Suppressor macrophage treated with lipopolysaccharide for 1 hour (primary cell): ENCODE results near the gene ITCH.
"Not testable (repeated sequence)": the region's sequence is repeated elsewhere in the genome, so short reads cannot be mapped to it uniquely, and the experiment has no call there.

Source experiments
- DNase-seq, 3 donors: peaks; one replicate each; pipeline ENCODE4 v3.0.0-alpha.2; 2020 to 2022

ITCH gene

DNA sequence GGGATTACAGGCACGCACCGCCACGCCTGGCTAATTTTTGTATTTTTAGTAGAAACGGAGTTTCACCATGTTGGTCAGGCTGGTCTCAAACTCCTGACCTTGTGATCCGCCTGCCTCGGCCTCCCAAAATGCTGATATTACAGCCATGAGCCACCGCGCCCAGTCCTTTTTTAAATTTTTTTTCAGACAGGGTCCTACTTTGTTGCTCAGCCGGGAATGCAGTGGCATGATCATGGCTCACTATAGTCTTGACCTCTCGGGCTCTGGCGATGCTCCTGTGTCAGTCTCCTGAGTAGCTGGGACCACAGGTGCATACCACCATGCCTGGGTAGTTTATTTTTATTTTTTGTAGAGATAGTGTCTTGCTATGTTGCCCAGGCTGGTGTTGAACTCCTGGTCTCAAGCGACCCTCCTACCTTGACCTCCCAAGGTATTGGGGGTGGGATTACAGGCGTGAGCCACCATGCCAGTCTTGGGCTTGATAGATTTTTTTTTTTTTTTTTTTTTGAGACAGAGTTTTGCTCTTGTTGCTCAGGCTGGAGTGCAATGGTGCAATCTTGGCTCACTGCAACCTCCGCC is 19.9 kb downstream of the ITCH start:
- DNase-seq, result not testable (repeated sequence)

DNA sequence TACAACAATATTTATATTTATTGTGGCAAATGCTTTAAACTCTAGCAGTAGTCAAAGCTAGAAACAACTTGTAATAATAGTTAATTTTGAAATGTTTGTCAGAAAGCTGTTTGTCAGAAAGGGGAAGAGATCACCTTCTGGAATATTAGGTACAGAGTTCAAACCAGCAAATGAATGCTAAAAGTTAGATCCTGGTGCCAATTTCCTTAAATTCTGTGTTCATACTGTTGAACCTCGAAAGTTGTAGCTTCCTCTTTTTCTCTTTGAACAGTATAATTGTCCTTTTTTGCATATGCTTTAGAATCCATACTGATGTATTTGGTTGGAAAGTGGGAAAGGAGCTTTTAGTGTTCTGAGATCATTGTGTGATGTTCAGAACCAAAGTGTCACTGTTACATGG is 22.4 kb downstream of the ITCH start:
- DNase-seq, result peak; percentile 26 to 55 (median 48)

DNA sequence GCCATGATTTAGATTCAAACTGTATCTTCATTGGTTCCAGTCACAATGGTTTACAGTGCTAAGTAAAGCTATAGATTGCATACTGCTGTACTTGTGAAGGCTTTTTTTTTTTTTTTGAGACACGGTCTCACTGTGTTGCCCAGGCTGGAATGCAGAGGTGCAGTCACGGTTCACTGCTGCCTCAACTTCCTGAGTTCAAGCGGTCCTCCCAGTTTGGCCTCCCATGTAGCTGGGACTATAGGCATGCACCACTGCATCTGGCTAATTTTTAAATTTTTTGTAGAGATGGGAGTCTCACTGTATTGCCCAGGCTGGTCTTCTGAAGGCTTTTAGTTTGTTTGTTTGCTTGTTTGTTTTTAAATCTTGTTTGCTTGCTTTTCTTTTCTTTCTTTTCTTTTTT is 24.9 kb downstream of the ITCH start:
- no peak for DNase-seq

DNA sequence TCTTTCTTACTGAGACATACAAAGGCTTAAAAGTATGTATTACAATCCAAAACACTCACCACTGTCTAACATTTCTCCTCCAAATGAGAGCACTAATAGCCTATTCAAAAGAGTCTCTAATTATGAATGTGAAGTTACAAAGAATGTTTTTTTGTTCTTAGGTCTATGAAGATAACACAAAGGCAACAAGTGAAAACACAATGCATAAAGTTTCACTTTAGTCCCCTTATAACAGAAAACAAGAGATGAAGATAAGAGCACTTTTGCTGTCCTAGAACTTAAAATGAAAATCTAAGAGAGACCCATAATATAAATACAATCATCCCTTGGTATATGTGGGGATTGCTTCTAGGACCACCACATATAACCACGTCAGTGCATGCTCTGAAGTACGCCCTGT is 25.6 kb downstream of the ITCH start:
- DNase-seq, result no peak

DNA sequence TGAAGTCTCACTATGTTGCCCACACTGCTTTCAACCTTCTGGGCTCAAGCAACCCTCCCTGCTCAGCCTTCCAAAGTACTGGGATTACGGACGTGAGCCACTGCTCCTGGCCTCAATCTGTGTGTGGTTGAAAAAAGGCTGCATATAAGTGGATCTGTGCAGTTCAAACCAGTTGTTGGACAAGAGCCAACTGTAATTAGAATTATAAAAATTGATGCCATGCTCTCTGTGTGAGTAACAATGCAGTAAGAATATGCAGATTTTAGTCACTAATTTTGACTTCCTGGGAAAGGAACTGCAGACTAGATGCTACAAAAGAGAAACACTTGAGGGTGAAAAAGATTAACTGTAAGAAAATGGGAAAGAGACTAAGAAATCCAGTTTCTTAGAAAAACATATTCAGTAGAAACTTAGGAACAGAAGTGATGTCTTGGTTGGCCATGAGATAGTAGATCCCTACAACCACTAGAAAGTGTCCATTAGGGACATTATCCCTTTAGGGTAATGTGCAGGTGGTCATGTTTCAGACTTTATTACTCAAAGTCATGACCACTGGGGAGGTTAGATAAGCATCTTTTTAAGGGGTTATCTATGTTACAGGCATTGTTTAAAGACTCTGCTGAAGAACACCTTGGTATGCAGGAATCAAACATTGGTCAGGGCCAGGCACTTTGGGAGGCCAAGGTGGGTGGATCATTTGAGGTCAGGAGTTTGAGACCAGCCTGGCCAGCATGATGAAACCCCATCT is 26.3 kb downstream of the ITCH start:
- DNase-seq, result no peak

DNA sequence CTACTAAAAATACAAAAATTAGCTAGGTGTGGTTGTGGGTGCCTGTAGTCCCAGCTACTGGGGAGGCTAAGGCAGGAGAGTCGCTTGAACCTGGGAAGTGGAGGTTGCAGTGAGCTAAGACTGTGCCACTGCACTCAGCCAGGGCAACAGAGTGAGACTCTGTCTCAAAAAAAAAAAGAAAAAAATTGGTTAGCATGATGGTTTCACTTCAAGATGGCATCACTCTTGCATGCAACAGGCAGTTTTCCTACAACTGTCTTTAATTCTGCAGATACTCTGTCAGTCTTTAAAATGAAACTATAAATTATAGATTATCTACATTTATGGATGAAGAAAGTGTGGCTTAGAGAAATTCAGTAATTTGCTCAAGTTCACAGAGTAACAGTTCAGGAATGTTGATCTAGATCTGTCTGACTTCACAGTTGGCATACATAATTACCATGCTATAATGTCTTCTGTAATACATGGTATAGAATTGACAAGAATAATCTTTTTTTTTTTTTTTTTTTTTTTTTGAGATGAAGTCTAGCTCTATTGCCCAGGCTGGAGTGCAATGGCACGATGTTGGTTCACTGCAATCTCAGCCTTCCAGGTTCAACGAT is 27.0 kb downstream of the ITCH start:
- no peak for DNase-seq

DNA sequence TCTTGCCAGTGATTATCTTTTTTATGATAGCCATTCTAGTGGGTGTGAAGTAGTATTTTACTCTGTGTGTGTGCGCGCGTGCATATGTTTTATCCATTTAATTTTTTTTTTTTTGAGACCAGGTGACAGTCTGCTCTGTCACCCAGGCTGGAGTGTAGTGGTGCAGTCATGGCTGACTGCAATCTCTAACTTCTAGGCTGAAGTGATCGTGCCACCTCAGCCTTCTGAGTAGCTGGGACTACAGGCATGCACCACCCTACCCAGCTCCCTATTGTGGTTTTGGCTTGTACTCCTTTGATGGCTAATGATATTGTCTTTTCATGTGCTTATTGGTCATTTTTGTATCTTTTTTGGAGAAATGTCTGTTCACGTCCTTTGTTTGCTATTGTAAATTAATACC is 33.3 kb downstream of the ITCH start:
- no peak for DNase-seq

DNA sequence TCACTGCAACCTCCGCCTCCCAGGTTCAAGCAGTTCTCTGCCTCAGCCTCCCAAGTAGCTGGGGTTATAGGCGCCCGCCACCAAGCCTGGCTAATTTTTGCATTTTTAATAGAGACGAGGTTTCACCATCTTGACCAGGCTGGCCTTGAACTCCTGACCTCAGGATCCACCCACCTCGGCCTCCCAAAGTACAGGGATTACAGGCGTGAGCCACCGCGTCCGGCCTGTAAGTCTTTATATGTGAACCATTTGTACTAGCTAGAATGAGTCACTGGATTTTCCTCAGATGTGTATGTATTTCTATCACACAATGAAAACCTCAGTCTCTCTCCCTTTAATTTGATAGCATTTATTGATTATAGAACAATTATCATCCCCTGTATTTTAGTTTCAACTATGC is 34.0 kb downstream of the ITCH start:
- DNase-seq, result peak in 1 of 3 donors; percentile 7

DNA sequence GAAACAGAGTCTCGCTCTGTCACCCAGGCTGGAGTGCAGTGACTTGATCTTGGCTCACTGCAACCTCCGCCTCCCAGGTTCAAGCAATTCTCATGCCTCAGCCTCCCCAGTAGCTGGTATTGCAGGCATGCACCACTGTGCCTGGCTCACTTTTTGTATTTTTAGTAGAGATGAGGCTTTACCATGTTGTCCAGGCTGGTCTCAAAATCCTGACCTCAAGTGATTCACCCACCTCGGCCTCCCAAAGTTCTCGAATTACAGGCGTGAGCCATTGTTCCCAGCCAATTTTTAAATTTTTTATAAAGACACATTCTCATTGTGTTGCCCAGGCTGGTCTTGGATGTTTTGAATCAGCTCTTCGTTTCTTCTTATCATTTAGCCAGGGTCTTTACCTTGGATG is 37.7 kb downstream of the ITCH start:
- DNase-seq, result not testable (repeated sequence)

DNA sequence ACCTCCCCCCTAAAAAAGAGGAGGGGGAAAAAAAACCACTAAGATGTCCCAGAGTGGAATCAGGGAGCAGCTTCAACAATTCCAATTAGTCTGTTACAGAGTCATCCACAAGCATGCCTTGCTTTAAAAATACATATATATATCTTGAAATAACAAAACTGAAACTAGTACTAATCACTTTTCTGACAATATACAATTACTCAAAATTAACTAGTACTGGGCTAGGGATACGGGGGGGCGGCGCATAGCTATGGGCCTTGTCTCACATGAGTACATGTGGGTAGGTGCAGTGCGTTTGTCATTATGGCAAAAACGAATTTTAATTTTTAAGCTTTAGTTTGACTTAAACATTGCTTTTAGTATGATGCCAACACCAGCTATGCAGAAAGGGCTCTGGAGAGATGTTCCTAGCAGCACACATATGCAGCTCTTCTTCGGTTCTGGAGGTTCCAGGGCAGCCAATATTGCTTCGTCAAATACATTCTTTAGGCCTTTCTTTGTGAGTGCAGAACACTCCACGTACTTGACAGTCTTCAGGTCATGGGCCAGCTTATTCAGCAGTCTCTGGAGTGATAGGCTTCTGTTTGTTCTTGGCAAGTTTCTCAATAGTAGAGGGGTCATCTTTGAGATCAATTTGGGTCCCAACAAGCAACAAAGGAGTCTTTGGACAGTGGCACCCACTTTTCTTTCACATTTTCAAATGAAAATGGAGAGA is 38.8 kb downstream of the ITCH start:
- no peak for DNase-seq

DNA sequence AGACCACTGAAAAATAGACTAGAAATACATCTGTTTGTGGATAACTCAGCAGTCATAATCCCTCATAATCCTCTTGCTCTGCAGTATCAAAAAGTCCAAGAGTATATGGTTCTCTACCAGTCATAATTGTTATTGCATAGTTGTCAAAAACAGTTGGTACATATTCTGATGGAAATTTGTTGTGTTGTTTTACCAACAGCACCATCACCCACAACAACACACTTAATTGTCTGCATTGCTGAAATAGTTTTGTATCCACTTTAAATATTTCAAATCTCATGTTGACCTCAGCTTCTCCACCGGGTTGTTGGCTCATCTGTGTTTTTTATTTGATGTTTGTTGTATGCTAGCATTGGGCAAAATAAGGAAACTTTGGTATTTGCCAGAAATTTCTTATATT is 39.4 kb downstream of the ITCH start:
- DNase-seq, result no peak

DNA sequence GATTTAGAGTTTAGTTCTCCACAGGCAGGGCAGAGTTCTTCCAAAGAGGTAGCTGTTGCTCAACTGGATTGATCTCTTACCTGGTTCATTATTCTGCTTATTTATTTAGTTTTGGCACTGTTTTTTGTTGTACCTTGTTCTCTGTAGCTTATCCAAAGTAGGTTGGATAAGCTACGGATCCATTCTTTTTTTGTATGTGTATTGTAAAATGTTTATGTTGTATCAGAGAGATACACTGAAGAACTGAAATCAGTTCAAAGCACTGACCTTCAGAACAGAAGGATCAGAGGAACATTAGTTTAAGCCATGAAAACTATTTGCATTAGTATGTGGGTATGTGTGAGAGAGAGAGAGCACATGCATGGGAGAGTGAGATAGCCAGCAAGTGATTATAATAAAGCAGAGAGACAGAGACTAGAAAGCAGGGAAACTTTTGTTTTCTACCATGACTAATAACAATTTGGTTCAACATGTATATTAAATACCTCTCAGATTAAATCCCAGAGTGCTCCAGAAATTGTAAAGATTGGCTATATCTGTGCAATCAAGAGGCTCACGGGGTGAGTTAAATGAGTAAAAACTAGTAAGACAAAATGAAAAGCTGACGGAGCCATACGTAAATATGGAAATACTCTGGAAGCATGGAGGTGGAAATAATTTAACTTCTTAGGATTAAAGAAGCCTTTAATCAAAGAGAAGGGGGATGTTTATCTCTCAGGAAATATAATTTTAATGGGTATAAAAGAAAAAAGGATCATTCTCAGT is 40.2 kb downstream of the ITCH start:
- peak in 1 of 3 donors; percentile 12 for DNase-seq

DNA sequence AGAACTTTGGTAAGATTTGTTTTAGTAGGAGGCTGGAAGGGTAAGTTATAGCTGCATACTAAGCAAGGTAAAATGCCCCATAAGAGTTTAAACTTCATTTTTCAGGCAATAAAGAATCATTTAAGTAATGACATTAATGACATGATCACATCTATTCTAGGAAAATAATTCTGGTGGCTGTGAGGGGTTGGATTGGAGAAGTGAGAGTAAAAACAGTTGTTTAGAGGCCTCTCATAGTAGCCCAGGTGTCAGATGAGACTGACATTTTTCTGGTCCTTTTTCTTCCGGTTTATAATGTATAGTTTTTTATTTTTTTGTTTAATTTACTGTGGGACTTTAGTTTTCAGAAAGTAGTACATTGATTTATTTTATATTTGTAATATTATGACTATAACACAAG is 40.8 kb downstream of the ITCH start:
- DNase-seq, result no peak

DNA sequence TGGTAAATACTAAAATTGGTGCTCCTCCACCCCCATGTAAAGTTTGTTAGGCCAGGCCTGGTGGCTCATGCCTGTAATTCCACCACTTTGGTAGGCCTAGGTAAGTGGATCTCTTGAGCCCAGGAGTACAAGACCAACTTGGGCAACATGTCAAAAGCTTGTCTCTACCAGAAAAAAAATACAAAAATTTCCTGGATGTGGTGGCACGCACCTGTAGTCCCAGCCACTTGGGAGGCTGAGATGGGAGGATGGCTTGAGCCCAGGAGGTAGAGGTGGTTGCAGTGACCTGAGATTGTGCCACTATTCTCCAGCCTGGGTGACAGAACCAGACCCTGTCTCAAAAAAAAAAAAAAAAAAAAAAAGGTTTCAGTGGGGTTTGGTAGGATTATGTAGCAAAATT is 41.7 kb downstream of the ITCH start:
- DNase-seq, result no peak

DNA sequence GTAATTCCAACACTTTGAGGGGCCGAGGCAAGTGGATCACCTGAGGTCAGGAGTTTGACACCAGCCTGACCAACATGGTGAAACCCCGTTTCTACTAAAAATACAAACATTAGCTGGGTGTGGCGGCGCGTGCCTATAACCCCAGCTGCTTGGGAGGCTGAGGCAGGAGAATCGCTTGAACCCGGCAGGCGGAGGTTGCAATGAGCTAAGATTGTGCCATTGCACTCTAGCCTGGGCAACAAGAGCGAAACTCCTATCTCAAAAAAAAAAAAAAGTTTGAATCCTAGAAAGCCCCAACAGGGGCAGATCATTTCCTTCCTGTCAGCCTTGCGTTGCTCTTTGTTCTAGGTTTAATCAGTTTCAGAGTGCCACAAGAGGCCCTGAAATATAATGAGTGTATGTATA is 42.2 kb downstream of the ITCH start:
- peak; percentile 40 to 52 (median 50) for DNase-seq

DNA sequence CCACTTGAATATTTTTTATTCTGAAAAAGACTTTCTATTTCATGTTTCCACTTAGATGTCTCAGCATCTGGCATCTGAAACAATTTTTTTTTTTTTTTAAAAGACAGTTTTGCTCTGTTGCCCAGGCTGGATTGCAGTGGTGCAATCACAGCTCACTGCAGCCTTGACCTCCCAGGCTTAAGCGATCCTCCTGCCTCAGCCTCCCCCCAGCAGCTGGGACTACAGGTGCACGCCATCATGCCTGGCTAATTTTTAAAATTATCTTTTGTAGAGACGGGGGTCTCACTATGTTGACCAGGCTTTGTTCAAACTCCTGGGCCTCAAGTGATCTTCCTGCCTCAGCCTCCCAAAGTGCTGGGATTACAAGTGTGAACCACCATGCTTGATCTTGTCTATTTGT is 42.9 kb downstream of the ITCH start:
- peak in 1 of 3 donors; percentile 11 for DNase-seq

DNA sequence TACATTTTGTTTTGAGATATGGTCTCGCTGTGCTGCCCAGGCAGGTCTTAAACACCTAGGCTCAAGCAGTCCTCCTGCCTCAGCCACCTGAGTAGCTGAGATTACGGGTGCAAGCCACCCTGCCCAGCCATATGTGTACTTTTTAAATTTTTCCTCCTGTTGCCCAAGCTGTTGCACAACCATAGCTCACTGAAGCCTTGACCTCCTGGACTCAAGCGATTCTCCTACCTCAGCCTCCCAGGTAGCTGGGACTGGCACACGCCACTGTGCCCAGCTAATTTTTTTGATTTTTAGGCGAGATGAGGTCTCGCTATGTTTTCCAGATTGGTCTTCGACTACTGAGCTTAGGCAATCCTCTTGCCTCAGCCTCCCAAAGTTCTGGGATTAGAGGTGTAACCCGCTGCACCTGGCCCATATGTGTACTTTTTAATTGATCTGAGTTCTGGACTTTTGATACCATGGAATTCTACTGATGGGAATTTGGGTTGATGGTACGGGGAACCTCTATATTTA is 44.9 kb downstream of the ITCH start:
- DNase-seq, result peak in 1 of 3 donors; percentile 9

DNA sequence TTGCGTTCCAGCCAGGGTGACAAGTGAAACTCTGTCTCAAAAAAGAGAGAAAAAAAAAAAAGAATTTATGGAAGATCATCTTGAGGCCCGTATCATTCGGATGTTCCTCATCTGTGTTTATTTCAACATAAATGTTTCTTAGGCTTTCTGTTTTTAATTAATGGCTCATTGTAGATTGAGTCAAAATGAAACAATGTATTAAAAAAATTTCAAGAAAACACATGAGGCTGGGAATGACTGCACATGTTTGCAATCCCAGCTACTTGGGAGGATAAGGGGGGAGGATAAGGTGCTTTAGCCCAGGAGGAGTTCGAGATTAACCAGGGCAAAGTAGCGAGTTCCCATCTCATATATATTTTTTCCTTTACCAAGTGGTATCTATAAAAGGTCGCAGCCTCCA is 47.3 kb downstream of the ITCH start:
- DNase-seq, result no peak

DNA sequence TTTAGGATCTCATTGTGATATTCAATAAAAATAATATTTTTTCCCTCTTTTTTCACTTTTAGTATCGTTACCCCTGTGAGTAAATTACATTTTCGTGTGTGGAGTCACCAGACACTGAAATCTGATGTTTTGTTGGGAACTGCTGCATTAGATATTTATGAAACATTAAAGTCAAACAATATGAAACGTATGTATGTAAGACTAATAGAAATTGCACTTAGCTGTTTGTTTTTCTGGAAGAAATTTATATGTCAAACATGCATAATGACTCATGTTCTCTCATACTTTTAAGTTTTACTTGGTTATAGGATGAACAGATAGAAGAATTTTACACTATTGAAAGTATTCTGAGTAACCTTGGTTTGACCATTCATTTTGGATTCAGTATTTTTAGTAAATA is 49.4 kb downstream of the ITCH start:
- no peak for DNase-seq

DNA sequence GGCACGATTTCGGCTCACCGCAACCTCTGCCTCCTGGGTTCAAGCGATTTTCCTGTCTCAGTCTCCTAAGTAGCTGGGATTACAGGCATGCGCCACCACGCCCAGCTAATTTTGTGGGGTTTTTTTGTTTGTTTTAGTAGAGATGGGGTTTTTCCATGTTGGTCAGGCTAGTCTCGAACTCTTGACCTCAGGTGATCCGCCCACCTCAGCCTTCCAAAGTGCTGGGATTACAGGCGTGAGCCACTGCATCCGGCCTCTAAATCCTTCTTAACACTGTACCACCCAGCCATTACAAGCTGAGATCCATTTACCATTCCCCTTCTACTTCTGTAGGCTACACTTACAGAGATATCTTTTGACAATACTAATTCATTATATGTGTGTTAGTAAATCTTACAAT is 51.5 kb downstream of the ITCH start:
- not testable (repeated sequence) for DNase-seq

DNA sequence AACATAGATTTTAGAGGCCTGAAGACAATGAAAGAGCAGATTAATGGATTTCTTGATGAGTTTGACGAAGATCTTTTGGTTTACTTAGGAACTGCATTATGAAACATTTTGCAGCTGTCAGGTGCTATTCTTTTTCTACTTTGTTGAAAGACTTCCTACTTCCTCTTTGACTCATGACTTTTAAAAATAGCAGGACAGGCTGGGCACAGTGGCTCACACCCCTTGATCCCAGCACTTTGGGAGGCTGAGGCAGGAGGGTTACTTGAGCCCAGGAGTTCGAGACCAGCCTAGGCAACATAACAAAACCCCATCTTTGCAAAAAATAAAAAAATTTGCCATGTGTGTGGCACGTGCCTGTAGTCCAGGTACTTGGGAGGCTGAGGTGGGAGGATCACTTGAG is 52.0 kb downstream of the ITCH start:
- peak; percentile 29 to 46 (median 45) for DNase-seq

DNA sequence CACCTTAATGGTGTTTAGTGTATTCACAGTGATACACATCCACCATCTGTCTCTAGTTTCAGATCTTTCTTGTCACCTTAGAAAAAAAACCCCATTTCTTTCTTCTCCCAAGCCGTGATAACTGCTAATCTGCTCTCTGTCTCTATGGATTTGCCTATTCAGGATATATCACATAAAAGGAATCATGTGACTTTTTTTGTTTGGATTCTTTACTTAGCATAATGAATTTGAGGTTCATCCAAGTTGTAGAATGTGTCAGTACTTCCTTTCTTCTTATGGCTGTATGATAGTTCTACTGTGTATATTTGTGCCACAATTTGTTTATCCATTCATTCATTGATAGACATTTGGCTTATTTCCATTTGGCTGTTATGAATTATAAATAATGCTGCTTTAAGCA is 57.1 kb downstream of the ITCH start:
- no peak for DNase-seq

DNA sequence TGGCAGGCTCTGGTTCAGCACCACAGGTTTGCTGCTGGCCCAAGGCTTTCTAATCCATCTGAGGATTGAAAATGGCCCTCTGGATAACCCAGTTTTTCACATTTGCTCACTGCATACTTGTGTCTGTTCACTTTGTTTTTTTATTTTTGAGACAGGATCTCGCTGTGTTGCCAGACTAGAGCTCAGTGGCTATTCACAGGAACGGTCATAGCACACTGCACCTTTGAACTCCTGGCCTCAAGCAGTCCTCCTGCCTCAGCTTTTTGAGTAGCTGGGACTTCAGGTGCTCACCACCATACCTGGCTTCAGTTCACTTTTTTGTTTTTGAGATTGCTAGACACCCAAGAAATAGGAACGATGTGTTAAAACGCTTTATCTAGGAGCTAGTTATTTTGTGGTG is 57.9 kb downstream of the ITCH start:
- DNase-seq, result peak in 1 of 3 donors; percentile 12
